Loucy (cell line): ENCODE results near the gene USP21.

Experiments used
- H2AFZ ChIP-seq: fragments of 200-600 bp; sonication (generic); 2 replicates; pipeline ENCODE4 v1.6.0; 2016; ENCODE audit warnings: antibody characterized with exemption, mild to moderate bottlenecking, low read length, moderate library complexity
- H3F3A ChIP-seq: fragments of 200-600 bp; 2 replicates; pipeline ENCODE4 v1.6.0; 2016; ENCODE audit warnings: antibody characterized with exemption, low read depth, mild to moderate bottlenecking
- H3K27me3 ChIP-seq: fragments of 200-600 bp; sonication (generic); 2 replicates; pipeline ENCODE4 v1.6.1; 2014; ENCODE audit warnings: low read length, mild to moderate bottlenecking; ENCODE audit not compliant: insufficient read depth, poor library complexity, severe bottlenecking
- H3K36me3 ChIP-seq: fragments of 200-600 bp; sonication (generic); 2 replicates; pipeline ENCODE4 v1.6.1; 2016; ENCODE audit warnings: low read length; ENCODE audit not compliant: insufficient read depth
- H3K4me1 ChIP-seq: fragments of 200-600 bp; sonication (generic); 2 replicates; pipeline ENCODE4 v1.5.1; 2014; ENCODE audit warnings: low read length, mild to moderate bottlenecking; ENCODE audit not compliant: insufficient read depth, poor library complexity, severe bottlenecking
- H3K4me2 ChIP-seq: fragments of 200-600 bp; sonication (generic); 2 replicates; pipeline ENCODE4 v1.6.0; 2014; ENCODE audit warnings: antibody characterized with exemption, low read length, low read depth, mild to moderate bottlenecking; ENCODE audit not compliant: poor library complexity, severe bottlenecking
- H3K4me3 ChIP-seq: fragments of 200-600 bp; sonication (generic); 2 replicates; pipeline ENCODE4 v1.5.1; 2014; ENCODE audit warnings: low read length, mild to moderate bottlenecking, mixed read lengths; ENCODE audit not compliant: poor library complexity, severe bottlenecking
- H3K79me2 ChIP-seq: fragments of 200-600 bp; sonication (generic); 2 replicates; pipeline ENCODE4 v1.6.1; 2014; ENCODE audit warnings: low read length; ENCODE audit not compliant: insufficient read depth
- H3K9ac ChIP-seq: fragments of 200-600 bp; sonication (generic); 2 replicates; pipeline ENCODE4 v1.6.0; 2014; ENCODE audit warnings: mild to moderate bottlenecking, low read depth, low read length, moderate library complexity; ENCODE audit not compliant: poor library complexity, severe bottlenecking
- H3K9me2 ChIP-seq: fragments of 200-600 bp; sonication (generic); replicated peaks from 2 replicates; pipeline ENCODE4 v1.6.1; 2016; ENCODE audit warnings: low read depth, low read length, mixed read lengths
- H3K9me3 ChIP-seq: fragments of 200-600 bp; sonication (generic); 2 replicates; pipeline ENCODE4 v1.6.1; 2014; ENCODE audit warnings: mild to moderate bottlenecking, antibody characterized with exemption, low read length, low read depth; ENCODE audit not compliant: insufficient read depth
- H4K20me1 ChIP-seq: fragments of 200-600 bp; sonication (generic); 2 replicates; pipeline ENCODE4 v1.6.0; 2014; ENCODE audit warnings: antibody characterized with exemption, low read length, mild to moderate bottlenecking; ENCODE audit not compliant: insufficient read depth, poor library complexity, severe bottlenecking
- EZH2phosphoT487 ChIP-seq: fragments of 200-600 bp; IDR thresholded peaks from 2 replicates; pipeline ENCODE4 v1.6.1; 2018; ENCODE audit warnings: antibody characterized with exemption, mild to moderate bottlenecking, moderate library complexity, borderline replicate concordance
- TF ChIP-seq, protein P1 (sequence below): fragments of 200-600 bp; sonication (generic); conservative IDR thresholded peaks from 2 replicates; pipeline ENCODE4 v1.5.1; 2014; ENCODE audit warnings: mild to moderate bottlenecking, antibody characterized with exemption, low read length

The USP21 gene

DNA sequence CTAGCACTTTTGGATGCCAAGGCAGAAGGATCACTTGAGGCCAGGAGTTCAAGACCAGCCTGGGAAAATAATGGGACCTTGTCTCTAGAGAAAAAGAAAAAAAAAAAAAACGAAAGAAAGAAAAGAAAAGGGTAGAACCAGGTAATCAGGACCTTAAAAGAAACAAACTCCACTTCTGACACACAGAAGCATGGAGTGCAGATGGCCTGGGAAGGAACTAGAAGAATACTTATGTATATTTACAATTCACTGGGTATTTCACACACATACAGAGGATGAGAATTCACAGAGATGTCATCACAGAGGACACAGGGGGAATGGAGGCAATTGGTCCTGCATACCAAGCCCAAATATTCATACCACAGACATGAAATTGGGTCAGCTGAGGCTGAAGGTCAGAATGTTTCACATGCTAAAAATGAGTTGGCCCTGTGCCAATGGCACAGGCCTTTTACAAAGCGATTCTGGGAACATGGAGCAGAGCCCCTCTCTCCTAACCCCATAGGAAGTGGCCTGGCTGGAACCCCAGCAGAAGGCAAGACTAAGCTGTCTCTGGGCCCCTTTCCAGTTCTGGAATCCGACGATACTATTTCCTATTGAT lies 13.6 kb downstream of the USP21 start:
- no peak overlapping the region for H3K4me3 ChIP-seq
- no peak overlapping the region for H2AFZ ChIP-seq
- no peaks in the 10 kb centered on the region for H3F3A ChIP-seq
- H3K9me2 ChIP-seq: no peaks in the 10 kb centered on the region
- H4K20me1 ChIP-seq: peaks cover 6% of the 10 kb centered on the region
- H3K9ac ChIP-seq: no peak overlapping the region
- no peaks in the 10 kb centered on the region for H3K9me3 ChIP-seq
- peaks cover 28% of the 10 kb centered on the region for H3K79me2 ChIP-seq
- TF ChIP-seq EZH2phosphoT487: no peak
- TF ChIP-seq, protein P1, sequence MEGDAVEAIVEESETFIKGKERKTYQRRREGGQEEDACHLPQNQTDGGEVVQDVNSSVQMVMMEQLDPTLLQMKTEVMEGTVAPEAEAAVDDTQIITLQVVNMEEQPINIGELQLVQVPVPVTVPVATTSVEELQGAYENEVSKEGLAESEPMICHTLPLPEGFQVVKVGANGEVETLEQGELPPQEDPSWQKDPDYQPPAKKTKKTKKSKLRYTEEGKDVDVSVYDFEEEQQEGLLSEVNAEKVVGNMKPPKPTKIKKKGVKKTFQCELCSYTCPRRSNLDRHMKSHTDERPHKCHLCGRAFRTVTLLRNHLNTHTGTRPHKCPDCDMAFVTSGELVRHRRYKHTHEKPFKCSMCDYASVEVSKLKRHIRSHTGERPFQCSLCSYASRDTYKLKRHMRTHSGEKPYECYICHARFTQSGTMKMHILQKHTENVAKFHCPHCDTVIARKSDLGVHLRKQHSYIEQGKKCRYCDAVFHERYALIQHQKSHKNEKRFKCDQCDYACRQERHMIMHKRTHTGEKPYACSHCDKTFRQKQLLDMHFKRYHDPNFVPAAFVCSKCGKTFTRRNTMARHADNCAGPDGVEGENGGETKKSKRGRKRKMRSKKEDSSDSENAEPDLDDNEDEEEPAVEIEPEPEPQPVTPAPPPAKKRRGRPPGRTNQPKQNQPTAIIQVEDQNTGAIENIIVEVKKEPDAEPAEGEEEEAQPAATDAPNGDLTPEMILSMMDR: no peak
- H3K4me2 ChIP-seq: no peak overlapping the region
- H3K27me3 ChIP-seq: no peaks in the 10 kb centered on the region
- peaks cover 36% of the 10 kb centered on the region; the same call in 1 of the 2 replicates for H3K36me3 ChIP-seq
- peaks cover 25% of the 10 kb centered on the region for H3K4me1 ChIP-seq

DNA sequence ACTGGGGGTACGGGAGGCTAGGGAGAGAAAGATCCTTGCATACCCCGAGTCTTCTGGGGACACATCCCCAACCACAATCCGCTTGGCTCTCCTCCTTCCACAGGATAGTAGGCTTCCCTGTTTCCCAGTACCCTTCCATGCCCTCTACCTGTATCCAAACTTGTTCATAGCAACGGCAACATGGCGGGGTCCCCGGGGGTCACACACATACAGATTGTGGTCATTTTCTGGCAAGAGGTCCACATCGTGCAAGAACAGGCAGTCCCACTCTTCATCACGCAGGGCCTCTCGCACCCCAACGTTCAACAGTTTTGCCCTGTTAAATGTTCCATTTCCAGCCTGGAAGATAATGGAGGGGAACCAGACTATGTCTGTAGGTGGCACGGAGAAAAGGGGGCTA lies 14.4 kb downstream of the USP21 start:
- Histone ChIP-seq H3K79me2 (peaks cover 27% of the 10 kb centered on the region), H3K36me3 (peaks cover 36% of the 10 kb centered on the region; the same call in 1 of the 2 replicates), H3F3A (no peaks in the 10 kb centered on the region), H2AFZ (no peak overlapping the region), H3K9ac (no peak overlapping the region), H3K4me2 (no peak overlapping the region), H3K27me3 (no peaks in the 10 kb centered on the region), H3K9me3 (no peaks in the 10 kb centered on the region), H3K4me3 (no peak overlapping the region), H4K20me1 (peaks cover 6% of the 10 kb centered on the region), H3K9me2 (no peaks in the 10 kb centered on the region), H3K4me1 (peaks cover 27% of the 10 kb centered on the region)
- no peak for TF ChIP-seq EZH2phosphoT487
- TF ChIP-seq, protein P1: no peak

DNA sequence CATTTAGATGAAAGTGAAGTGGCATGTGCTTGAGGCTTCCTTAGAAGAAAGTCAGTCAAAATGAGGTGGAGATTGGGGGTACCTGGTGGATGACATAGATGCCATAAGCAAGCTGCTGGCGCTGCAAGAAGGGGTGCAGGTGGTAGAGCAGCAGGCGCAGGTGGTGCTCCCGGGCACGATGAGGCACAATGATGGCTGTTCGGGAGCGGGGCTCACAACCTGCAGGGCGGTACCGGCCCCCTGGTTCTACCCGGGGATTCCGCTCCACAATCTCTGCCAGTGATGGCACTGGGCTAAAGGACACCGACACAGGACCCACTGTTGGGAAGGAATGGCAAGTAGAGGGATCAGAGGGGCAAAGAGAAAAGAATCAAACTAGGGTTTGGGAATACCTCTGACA lies 15.6 kb downstream of the USP21 start:
- H3K27me3 ChIP-seq: no peaks in the 10 kb centered on the region
- no peaks in the 10 kb centered on the region for H3F3A ChIP-seq
- H3K9me3 ChIP-seq: no peaks in the 10 kb centered on the region
- no peak overlapping the region for H2AFZ ChIP-seq
- H3K4me1 ChIP-seq: peaks cover 27% of the 10 kb centered on the region
- peak overlapping the region; percentile 78 for H3K4me2 ChIP-seq
- H4K20me1 ChIP-seq: peaks cover 6% of the 10 kb centered on the region
- TF ChIP-seq EZH2phosphoT487: no peak
- TF ChIP-seq, protein P1: no peak
- no peak overlapping the region for H3K4me3 ChIP-seq
- H3K9me2 ChIP-seq: no peaks in the 10 kb centered on the region
- no peak overlapping the region for H3K9ac ChIP-seq
- H3K36me3 ChIP-seq: peaks cover 36% of the 10 kb centered on the region; the same call in 1 of the 2 replicates
- peaks cover 27% of the 10 kb centered on the region for H3K79me2 ChIP-seq
